ENCODE data around the gene KCNIP2. TPM values are rescaled to one million over a fixed set of nuclear protein-coding genes. Genes with fewer than 3 reads are reported as not detected.

The KCNIP2 gene
- total RNA-seq, 1 experiment from 2014 or later: 4.3 TPM

DNA sequence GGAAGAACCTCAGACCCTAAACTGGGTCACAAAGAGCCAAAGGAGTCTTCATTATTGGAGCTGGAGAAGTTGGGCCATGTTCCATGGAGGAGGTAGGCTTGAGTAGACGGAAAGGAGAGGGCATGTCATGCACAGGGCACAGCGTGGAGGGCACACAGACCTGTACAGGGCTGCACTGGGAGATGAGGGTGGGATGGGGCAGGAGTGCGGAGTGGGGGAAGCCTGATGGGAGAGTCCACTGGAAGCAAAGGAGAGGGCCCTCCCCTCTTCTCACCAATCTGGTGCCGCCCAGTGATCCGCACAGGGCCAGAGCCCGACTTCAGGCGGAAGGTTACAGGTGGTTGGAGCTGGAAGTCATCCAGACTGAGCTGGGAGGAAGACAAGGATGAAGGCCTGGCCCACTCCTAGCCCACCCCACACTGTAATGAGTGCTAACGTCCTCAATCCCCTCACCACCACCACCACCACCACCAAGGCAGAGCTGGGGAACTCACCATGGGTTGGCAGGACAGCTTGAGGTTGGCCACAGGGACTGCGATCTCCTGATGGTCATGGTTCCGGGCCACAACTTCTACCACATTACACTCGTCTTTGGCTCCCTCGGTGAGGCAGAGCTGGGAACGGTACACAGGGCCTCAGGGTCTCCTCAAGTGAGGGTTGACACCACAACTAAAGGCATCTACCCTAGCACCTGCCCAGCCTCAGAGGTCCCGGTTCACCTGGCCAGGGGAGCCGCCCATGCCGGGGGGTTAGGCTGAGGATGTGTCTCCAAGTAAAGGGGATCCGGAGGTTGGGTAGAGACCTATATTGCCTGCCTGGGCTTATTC lies 61.4 kb downstream of the KCNIP2 start:
- TF ChIP-seq CTCF (IDR thresholded peaks at IDR 0.05): no peak
- TF ChIP-seq TCF7L2 (IDR thresholded peaks at IDR 0.05; ENCODE audit: low read depth, low read length): no peak
- no peak for TF ChIP-seq SIN3A (IDR thresholded peaks at IDR 0.05; ENCODE audit: borderline replicate concordance, insufficient read depth, low read depth, low read length)
- no peak for TF ChIP-seq REST (IDR thresholded peaks at IDR 0.05; ENCODE audit: insufficient read depth in 1 of 2, low read depth in 2 of 2, low read length in 1 of 2)
- no peak for TF ChIP-seq POLR2AphosphoS5 (IDR thresholded peaks at IDR 0.05; ENCODE audit: low read depth, low read length)
- no TSS peak for BruUV-seq (replicated peaks)
- Histone ChIP-seq H3K27ac (ENCODE audit: low read length) (peak overlapping the region; percentile 94), H3K27me3 (ENCODE audit: control insufficient read depth, insufficient read depth, low read length) (no peaks in the 10 kb centered on the region), H3K4me3 (ENCODE audit: low read depth in 2 of 2, low read length in 2 of 2) (peak overlapping the region; percentile 83 to 89), H3K36me3 (ENCODE audit: control insufficient read depth, insufficient read depth, low read length) (peaks cover 18% of the 10 kb centered on the region), H3K4me1 (ENCODE audit: control insufficient read depth, insufficient read depth, low read length) (peaks cover 39% of the 10 kb centered on the region), H3K9me3 (ENCODE audit: control insufficient read depth, insufficient read depth, low read depth, low read length) (no peaks in the 10 kb centered on the region)
- DNase-seq (ENCODE audit: low read depth, low spot score) (no peak), ATAC-seq (no peak)
- ChIA-PET POLR2A (interaction anchor here (0.6 to 0.8 kb wide), 2 partner anchors 180 to 340 kb away, joined by 5 to 9 read pairs; no protein-coding TSS in a partner anchor), CTCF (interaction anchor here (0.6 to 1.9 kb wide), 6 partner anchors 180 to 568 kb away, joined by 3 to 41 read pairs (median 8); no protein-coding TSS in a partner anchor)
- in situ Hi-C loops (cut with HindIII; ENCODE audit: low pct_unique_long_range_greater_than_20kb, low sequenced_read_pairs) (no loop called here), intact Hi-C loops (cut with micrococcal nuclease; ENCODE audit: unreplicated experiment) (loop anchor here (2.0 to 10.0 kb wide), 2 partner anchors 179 to 567 kb away; no protein-coding TSS in a partner anchor)

GRCh38 chr10:101781655-101781983 lies 62.0 kb downstream of the KCNIP2 start:
- ATAC-seq (no peak), DNase-seq (ENCODE audit: low read depth, low spot score) (no peak)
- CTCF ChIA-PET: interaction anchor here (0.6 to 1.9 kb wide), 15 partner anchors 10 to 687 kb away, joined by 3 to 41 read pairs (median 4); partner anchors contain the start of gene OGA
- no peak overlapping the region for H3K27ac ChIP-seq (ENCODE audit: low read length)
- H3K4me3 ChIP-seq (ENCODE audit: low read depth in 2 of 2, low read length in 2 of 2): peak overlapping the region; percentile 83 to 89
- BruUV-seq (replicated peaks): no TSS peak
- in situ Hi-C loops (cut with HindIII; ENCODE audit: low pct_unique_long_range_greater_than_20kb, low sequenced_read_pairs) (no loop called here), intact Hi-C loops (cut with micrococcal nuclease; ENCODE audit: unreplicated experiment) (loop anchor here (2.0 to 10.0 kb wide), 2 partner anchors 179 to 567 kb away; no protein-coding TSS in a partner anchor)
- H3K36me3 ChIP-seq (ENCODE audit: control insufficient read depth, insufficient read depth, low read length): peaks cover 16% of the 10 kb centered on the region
- POLR2A ChIA-PET: interaction anchor here (0.5 to 0.8 kb wide), 3 partner anchors 179 to 340 kb away, joined by 5 to 9 read pairs (median 6); no protein-coding TSS in a partner anchor
- H3K9me3 ChIP-seq (ENCODE audit: control insufficient read depth, insufficient read depth, low read depth, low read length): no peaks in the 10 kb centered on the region
- peaks cover 39% of the 10 kb centered on the region for H3K4me1 ChIP-seq (ENCODE audit: control insufficient read depth, insufficient read depth, low read length)
- no peaks in the 10 kb centered on the region for H3K27me3 ChIP-seq (ENCODE audit: control insufficient read depth, insufficient read depth, low read length)
- no peak for TF ChIP-seq POLR2AphosphoS5 (IDR thresholded peaks at IDR 0.05; ENCODE audit: low read depth, low read length)

All from Panc1 (cell line).